ENCODE data around the gene OR4D1. TPM values are rescaled to one million over a fixed set of nuclear protein-coding genes. Genes with fewer than 3 reads are reported as not detected.

The OR4D1 gene
- total and polyA plus RNA-seq, 2 of the 8 experiments (the other 6 are each of a cell fraction or from before 2014, with no cell fraction given) = 0.32 to 0.39 TPM

- Histone ChIP-seq H2BK5ac (ENCODE audit: low read depth, low read length) (no peak overlapping the region), H4K5ac (ENCODE audit: insufficient read length, low read depth, low read length) (no peak overlapping the region), H3K18ac (ENCODE audit: extremely low read depth, low read length) (no peak overlapping the region), H3K4me3 (ENCODE audit: extremely low read depth in 1 of 4, insufficient read depth in 2 of 4, low read depth in 3 of 4, low read length in 4 of 4) (no peak overlapping the region), H3K27ac (ENCODE audit: low read depth, low read length) (no peak overlapping the region), H4K8ac (ENCODE audit: extremely low read depth, insufficient read depth, low read length) (no peak overlapping the region), H3K23me2 (ENCODE audit: low read depth, low read length) (no peaks in the 10 kb centered on the region), H3K36me3 (ENCODE audit: control insufficient read depth in 2 of 4, insufficient read depth in 4 of 4, low read length in 3 of 4) (no peaks in the 10 kb centered on the region), H2BK15ac (ENCODE audit: low read length) (no peak overlapping the region), H3K4ac (replicated peaks; ENCODE audit: insufficient read length, low read depth, low read length) (no peak overlapping the region), H3K4me2 (ENCODE audit: insufficient read depth in 1 of 2, low read depth in 2 of 2, low read length in 2 of 2) (no peak overlapping the region), H2BK20ac (ENCODE audit: low read length) (no peak overlapping the region), H3K56ac (replicated peaks; ENCODE audit: insufficient read length, low read depth, low read length) (no peak overlapping the region), H4K20me1 (replicated peaks in 1 of 2; ENCODE audit: control insufficient read depth in 1 of 2, insufficient read depth in 2 of 2, low read length in 2 of 2) (no peaks in the 10 kb centered on the region), H3K4me1 (replicated peaks in 1 of 4; ENCODE audit: control insufficient read depth in 3 of 4, insufficient read depth in 4 of 4, low read length in 3 of 4) (no peaks in the 10 kb centered on the region; a peak in 1 of 7 replicates), H2AK5ac (ENCODE audit: low read depth, low read length) (no peak overlapping the region), H3K9ac (replicated peaks in 1 of 4; ENCODE audit: extremely low read depth in 1 of 4, low read depth in 3 of 4, low read length in 3 of 4) (no peak overlapping the region), H3K9me3 (ENCODE audit: insufficient read depth in 2 of 2, low read depth in 1 of 2, low read length in 1 of 2) (peaks cover 8 to 22% of the 10 kb centered on the region in 2 experiments; a peak in 3 of 4 replicates), H4K91ac (replicated peaks; ENCODE audit: insufficient read length, low read length) (no peak overlapping the region), H2AFZ (ENCODE audit: low read length) (no peak overlapping the region), H3K14ac (ENCODE audit: insufficient read length) (no peak overlapping the region), H3K23ac (ENCODE audit: insufficient read length) (no peak overlapping the region), H3K79me2 (ENCODE audit: control insufficient read depth in 1 of 2, insufficient read depth in 2 of 2, low read length in 2 of 2) (no peaks in the 10 kb centered on the region), H3K27me3 (replicated peaks in 1 of 4; ENCODE audit: control insufficient read depth in 3 of 4, extremely low read depth in 1 of 4, insufficient read depth in 3 of 4, low read length in 3 of 4) (peaks cover 0 to under 1% (median 0%) of the 10 kb centered on the region in 4 experiments; a peak in 2 of 7 replicates), H3K79me1 (ENCODE audit: low read depth, low read length) (no peaks in the 10 kb centered on the region), H2BK12ac (ENCODE audit: low read depth, low read length) (no peak overlapping the region), H2BK120ac (replicated peaks; ENCODE audit: low read depth, low read length) (no peak overlapping the region)
- TF ChIP-seq SIRT6 (IDR thresholded peaks at IDR 0.05; ENCODE audit: low read length) (no peak), EGR1 (IDR thresholded peaks at IDR 0.05; ENCODE audit: borderline replicate concordance, low read depth, low read length) (no peak), YY1 (IDR thresholded peaks at IDR 0.05; ENCODE audit: low read depth, low read length) (no peak), PHF8 (conservative IDR thresholded peaks at IDR 0.05; ENCODE audit: low read depth, low read length) (no peak), CTCF (IDR thresholded peaks at IDR 0.05; ENCODE audit: control extremely low read depth in 1 of 3, insufficient read depth in 1 of 3, low read depth in 1 of 3, low read length in 3 of 3) (no peak), RAD21 (IDR thresholded peaks at IDR 0.05 in 1 of 2, conservative IDR thresholded peaks at IDR 0.05 in 1 of 2; ENCODE audit: low read depth in 2 of 2, low read length in 2 of 2) (no peak), ZNF274 (IDR thresholded peaks at IDR 0.05; ENCODE audit: borderline replicate concordance, extremely low read depth, low read length) (no peak), SRF (IDR thresholded peaks at IDR 0.05; ENCODE audit: low read depth, low read length) (no peak), KDM4A (IDR thresholded peaks at IDR 0.05; ENCODE audit: low read depth, low read length, severe bottlenecking) (no peak)
- TF ChIP-seq, protein P1, sequence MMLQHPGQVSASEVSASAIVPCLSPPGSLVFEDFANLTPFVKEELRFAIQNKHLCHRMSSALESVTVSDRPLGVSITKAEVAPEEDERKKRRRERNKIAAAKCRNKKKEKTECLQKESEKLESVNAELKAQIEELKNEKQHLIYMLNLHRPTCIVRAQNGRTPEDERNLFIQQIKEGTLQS (IDR thresholded peaks at IDR 0.05; ENCODE audit: insufficient read depth, low read depth, low read length) = no peak
- DNase-seq (ENCODE audit: low read depth in 1 of 2, low spot score in 2 of 2) (no peak), FAIRE-seq (no peak)
- POLR2A ChIA-PET (ENCODE audit: partially characterized antibody) = no interaction called here
- CTCF ChIA-PET (ENCODE audit: partially characterized antibody) = interaction anchor here (0.6 kb wide), 1 partner anchor 547 kb away, joined by 3 read pairs; no protein-coding TSS in a partner anchor
- WGBS, 2 experiments (ENCODE audit: extremely low coverage in 1 of 2, insufficient coverage in 1 of 2, insufficient read length in 1 of 2, insufficient replicate concordance in 2 of 2, low coverage in 1 of 2, low lambda C conversion rate in 2 of 2, missing lambda C conversion rate in 1 of 2) = 88% methylated on average over 1 of the region's 1 CpG; no CpG with 5 or more reads in 1 of the 2 experiments
Observed at GRCh38 chr17:58144801-58145200, 3.4 kb upstream of the OR4D1 start.

Data from H1 (cell line).